ENCODE results near the gene PLCL1.
"Not testable (repeated sequence)": the region's sequence is repeated elsewhere in the genome, so short reads cannot be mapped to it uniquely, and the experiment has no call there.

Gene PLCL1

GRCh38 chr2:198006733-198007132, 202.3 kb downstream of the PLCL1 start:
- H3K27ac ChIP-seq, result no peak overlapping the region
- no peak for TF ChIP-seq ZFX (IDR thresholded peaks at IDR 0.05; ENCODE audit: borderline replicate concordance)
- TF ChIP-seq, protein P1, sequence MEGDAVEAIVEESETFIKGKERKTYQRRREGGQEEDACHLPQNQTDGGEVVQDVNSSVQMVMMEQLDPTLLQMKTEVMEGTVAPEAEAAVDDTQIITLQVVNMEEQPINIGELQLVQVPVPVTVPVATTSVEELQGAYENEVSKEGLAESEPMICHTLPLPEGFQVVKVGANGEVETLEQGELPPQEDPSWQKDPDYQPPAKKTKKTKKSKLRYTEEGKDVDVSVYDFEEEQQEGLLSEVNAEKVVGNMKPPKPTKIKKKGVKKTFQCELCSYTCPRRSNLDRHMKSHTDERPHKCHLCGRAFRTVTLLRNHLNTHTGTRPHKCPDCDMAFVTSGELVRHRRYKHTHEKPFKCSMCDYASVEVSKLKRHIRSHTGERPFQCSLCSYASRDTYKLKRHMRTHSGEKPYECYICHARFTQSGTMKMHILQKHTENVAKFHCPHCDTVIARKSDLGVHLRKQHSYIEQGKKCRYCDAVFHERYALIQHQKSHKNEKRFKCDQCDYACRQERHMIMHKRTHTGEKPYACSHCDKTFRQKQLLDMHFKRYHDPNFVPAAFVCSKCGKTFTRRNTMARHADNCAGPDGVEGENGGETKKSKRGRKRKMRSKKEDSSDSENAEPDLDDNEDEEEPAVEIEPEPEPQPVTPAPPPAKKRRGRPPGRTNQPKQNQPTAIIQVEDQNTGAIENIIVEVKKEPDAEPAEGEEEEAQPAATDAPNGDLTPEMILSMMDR (IDR thresholded peaks at IDR 0.05), result no peak

DNA sequence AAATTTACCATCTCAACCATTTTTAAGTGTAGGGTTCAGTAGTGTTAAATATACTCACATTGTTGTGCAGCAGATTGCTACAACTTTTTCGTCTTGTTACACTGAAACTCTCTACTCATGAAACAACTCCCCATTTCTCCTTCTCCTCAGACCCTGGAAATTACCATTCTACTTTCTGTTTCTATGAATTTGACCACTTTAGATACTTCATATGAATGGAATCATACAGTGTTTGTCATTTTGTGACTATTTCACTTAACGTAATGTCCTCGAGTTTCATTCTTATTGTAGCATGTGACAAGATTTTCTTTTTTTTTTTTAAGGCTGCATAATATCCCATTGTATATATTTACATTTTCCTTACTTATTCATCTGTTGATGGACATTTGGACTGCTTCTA, 203.8 kb downstream of the PLCL1 start:
- no peak for TF ChIP-seq ZFX (IDR thresholded peaks at IDR 0.05; ENCODE audit: borderline replicate concordance)
- TF ChIP-seq, protein P1 (IDR thresholded peaks at IDR 0.05), result no peak
- no peak overlapping the region for H3K27ac ChIP-seq

DNA sequence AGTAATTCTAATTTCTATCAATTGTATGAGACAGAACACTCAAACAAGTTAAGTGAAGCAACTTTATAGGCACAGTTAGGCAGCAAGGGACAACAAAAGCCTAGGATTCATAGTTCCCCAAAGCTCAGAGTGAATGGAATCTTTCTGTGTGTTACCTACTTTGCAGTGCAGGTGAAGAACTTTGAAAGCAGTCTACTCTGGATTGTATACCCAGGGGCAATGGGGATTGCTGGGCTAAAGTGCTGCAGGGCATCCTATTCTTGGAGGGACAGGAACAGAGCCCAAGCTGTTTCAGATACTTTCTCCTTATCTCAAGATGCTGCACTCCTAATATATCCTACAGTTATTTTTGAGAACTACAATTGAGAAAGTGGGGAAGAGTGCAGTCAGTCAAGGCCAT, 207.6 kb downstream of the PLCL1 start:
- H3K27ac ChIP-seq, result no peak overlapping the region
- TF ChIP-seq, protein P1 (IDR thresholded peaks at IDR 0.05), result no peak
- no peak for TF ChIP-seq ZFX (IDR thresholded peaks at IDR 0.05; ENCODE audit: borderline replicate concordance)

DNA sequence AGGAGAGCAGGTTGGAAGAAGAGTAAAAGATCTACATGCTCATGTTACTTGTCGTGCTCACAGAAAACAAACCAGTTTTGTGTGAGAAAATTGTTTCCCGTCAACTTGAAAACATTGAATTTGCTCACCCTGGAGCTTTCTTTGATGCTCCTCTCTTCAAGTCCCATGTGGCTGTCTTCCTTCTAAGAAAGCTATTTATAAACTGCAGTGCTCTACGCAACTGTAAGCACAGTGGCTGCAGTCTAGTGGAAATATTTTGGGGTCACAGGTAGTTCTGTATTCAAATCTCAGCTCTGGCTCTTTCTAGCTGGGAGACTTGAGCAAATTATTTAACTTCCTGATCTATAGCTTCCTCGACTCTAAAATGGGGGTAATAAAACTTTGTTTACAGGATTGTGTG, 211.8 kb downstream of the PLCL1 start:
- no peak overlapping the region for H3K27ac ChIP-seq
- no peak for TF ChIP-seq ZFX (IDR thresholded peaks at IDR 0.05; ENCODE audit: borderline replicate concordance)
- TF ChIP-seq, protein P1 (IDR thresholded peaks at IDR 0.05), result no peak

GRCh38 chr2:198017068-198017467, 212.7 kb downstream of the PLCL1 start:
- TF ChIP-seq, protein P1 (IDR thresholded peaks at IDR 0.05), result no peak
- TF ChIP-seq ZFX (IDR thresholded peaks at IDR 0.05; ENCODE audit: borderline replicate concordance), result no peak
- no peak overlapping the region for H3K27ac ChIP-seq

- TF ChIP-seq, protein P1 (IDR thresholded peaks at IDR 0.05), result no peak
- TF ChIP-seq ZFX (IDR thresholded peaks at IDR 0.05; ENCODE audit: borderline replicate concordance), result no peak
- no peak overlapping the region for H3K27ac ChIP-seq
Measured at GRCh38 chr2:198028955-198029354, 224.6 kb downstream of the PLCL1 start.

DNA sequence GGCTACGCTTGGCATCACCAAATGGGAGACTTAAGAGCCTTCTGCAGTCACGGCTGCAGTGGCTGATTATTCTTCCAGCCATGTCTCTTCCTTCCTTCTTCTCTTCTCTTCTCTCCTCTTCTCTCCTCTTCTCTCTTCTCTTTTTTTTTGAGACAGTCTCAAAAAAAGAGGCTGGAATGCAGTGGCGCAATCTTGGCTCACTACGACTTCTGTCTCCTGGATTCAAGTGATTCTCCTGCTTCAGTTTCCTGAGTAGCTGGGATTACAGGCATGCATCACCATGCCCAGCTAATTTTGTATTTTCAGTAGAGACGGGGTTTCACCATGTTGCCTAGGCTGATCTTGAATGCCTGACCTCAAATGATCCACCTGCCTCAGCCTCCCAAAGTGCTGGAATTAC, 225.2 kb downstream of the PLCL1 start:
- H3K27ac ChIP-seq, result not testable (repeated sequence)

GRCh38 chr2:198033626-198034025, 229.2 kb downstream of the PLCL1 start:
- no peak for TF ChIP-seq ZFX (IDR thresholded peaks at IDR 0.05; ENCODE audit: borderline replicate concordance)
- TF ChIP-seq, protein P1 (IDR thresholded peaks at IDR 0.05), result no peak
- no peak overlapping the region for H3K27ac ChIP-seq

Data from 22Rv1 (cell line).